Measurements from ENCODE around the gene ZFHX2.
"Not testable (repeated sequence)": the region's sequence is repeated elsewhere in the genome, so short reads cannot be mapped to it uniquely, and the experiment has no call there.

Gene ZFHX2

DNA sequence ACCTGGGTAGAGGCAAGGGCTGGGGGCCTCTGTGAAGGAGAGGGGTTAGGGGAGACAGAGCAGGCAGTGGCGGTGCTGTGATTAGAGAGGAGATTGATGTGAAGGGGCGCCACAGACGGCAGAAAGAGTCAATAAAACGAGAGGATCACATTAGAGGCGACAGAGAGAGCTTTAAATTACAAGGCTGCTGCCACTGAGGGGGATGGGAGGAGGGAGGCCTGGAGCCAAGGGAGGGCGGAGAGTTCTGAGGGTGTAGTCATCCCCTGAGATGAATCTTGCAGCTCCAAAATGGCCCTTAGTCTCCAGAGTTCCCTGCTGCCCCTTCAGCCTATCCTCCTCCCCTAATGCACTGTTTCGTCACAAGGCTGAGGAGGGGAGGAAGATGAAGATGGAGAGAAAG lies 12.8 kb downstream of the ZFHX2 start:
- DNase-seq, result no peak

DNA sequence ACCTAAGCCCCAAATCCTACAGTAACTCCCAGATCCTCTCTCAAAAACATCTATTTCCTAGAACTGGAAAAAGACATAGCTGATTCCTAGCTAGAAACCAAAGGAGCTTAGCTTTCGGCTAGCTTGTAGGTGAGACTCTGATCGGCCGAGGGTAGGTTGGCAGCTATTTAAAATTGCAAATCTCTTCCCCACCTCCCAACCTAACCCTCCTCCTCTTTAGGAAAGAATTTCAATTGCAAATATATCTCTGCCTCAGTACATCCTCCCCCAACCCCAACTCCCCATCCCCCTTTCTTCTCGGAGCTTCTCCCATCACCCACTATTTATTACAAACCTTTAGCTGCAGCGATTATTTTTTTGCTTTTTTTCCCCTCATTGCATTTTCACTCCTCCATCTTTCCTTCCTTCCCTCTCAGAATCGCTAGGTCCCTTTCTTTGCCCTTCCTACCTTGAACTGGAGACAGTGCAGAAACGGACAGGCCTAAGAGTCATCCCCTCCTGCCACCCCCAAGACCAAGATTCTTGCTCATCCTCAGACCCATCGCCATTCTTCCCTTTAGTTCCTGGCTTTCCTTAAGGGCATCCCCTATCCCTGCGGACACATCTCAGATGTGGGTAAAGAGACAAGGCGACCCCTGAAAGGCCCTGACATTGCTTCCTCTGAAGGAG lies 13.4 kb downstream of the ZFHX2 start:
- DNase-seq, result no peak

DNA sequence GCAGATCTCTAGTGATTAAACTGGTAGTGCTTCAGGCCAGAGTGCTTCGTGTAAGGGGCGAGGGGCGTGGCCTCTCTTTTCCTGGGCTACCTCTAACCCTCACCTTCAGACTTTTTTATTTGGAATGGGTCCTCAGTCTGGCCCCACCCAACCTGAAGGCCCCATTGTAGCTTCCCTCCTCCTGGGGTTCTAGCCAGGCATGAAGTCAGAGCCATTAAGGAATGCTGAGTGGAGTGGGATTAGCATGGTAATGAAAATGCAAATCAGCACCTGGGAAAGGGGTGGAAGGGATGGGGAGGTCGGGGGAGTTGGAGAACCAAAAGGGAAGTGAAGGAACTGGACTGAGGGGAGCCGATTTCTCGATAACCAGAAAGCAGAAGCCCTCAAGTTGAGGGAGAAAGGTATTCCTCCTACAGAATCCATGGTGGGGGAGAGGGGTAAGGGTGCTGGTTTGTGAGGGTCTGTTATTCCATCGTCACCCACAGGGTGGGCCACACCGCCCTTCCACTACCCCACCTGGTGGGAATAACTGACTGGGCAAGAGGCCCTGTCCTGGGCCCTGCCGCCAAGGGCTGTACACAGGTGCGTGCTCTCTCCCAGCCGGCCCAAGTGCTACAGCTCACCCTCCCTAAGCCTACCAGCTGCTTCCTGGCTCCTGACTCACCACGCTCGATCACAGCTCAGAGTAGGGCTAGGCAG lies 14.1 kb downstream of the ZFHX2 start:
- DNase-seq, result no peak

DNA sequence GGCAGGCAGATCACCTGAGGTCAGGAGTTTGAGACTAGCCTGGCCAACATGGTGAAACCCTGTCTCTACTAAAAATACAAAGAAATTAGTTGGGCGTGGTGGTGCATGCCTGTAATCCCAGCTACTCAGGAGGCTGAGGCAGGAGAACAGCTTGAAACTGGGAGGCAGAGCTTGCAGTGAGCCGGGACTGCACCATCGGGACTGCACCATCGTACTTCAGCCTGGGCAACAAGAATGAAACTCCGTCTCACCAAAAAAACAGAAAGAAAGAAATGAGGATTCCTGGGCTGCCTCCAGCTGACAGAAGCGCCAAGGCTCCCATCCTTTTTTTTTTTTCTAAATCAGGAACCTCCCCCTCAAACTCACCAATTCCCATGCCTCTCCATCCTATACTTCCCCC lies 14.7 kb downstream of the ZFHX2 start:
- DNase-seq, result not testable (repeated sequence)

DNA sequence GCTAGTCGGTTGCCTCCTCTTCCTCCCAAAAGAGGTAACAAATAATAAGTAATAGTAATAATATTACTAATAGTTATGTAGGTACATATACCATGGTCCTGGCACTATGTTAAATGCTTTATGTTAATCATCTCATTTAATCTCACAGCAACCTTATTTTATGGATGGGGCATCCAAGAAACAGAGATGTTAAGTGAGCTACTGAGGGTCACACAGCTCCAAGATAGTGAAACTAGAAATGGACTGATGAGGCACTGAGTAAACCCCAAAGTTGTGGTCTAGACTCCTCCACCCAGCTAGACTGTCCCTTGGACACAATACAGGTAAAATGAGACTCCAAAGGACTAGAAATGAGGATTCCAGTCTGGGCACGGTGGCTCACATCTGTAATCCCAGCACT lies 15.1 kb downstream of the ZFHX2 start:
- no peak for DNase-seq

DNA sequence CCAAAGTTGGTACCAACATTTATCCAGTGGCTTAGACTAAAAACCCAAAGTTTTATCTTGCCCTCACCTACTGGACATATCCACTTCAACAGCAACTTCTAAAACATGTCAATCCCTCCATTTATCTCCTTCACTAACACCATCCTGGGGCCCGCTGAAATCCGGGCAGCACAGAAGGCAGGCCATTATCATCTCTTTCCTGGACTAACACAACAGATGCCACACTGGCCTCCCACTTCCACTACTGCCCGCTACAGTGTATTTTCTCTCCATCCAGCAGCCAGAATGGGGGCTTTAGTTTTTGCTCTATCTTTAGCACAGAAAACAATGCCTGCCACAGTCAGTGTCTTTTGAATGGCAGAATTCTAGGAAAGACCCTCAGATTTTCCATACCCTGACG lies 15.6 kb downstream of the ZFHX2 start:
- no peak for DNase-seq

DNA sequence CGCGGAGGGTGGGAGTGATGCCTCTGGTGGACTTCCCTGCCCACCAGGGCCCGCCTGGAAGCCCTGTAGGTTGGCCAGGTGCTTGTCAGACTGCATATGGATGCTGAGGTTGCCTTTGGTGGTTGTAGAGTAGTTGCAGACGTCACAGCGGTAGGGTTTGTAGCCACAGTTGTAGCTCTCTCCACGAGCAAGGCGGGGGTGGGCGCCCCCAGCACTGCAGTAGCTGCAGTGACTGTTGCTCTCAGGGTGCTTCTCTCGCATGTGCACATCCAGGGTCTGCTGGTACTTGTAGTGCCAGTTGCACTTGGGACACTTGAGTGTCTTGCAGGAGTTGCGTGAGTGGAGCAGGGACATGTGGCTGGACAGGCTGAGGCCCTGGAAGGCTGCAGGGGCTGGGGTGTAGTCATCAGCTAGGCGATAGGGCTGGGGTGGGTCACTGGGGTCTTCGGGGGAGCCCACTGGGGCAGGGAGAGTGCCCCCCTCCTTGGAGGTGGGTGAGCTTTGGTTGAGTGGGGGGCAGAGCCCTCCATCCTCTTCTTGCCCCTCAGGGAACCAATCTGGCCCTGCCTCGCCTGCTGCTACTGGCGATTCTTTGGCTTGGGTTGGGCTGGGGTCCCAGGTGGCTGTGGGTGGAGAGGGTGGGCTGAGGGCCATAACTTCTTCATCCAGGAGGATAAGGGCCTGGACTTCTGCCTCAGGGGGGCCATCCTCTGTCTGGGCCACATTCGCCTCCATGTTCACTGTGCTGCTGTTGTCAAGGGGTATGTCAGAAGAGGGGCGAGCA lies 17.7 kb downstream of the ZFHX2 start:
- no peak for DNase-seq

DNA sequence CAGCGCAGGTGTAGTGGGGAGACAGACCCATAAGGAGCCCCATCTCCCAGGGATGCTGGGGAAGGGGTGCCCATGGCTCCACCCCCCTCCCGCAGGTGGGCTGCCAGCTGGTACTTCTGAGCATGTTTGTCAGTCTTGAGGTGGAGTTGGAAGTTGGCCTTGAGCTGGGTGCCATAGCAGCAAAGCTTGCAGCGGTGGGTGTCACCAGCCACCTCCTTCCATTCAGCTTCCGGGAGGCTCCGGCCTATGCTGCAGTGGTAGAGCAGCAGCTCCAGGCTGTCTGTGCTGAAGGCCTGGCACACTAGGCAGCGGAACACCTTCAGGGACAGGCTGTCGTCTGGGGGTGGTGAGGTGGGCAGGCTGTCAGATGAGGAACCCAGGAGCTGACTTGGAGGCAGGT lies 18.9 kb downstream of the ZFHX2 start:
- DNase-seq, result no peak

DNA sequence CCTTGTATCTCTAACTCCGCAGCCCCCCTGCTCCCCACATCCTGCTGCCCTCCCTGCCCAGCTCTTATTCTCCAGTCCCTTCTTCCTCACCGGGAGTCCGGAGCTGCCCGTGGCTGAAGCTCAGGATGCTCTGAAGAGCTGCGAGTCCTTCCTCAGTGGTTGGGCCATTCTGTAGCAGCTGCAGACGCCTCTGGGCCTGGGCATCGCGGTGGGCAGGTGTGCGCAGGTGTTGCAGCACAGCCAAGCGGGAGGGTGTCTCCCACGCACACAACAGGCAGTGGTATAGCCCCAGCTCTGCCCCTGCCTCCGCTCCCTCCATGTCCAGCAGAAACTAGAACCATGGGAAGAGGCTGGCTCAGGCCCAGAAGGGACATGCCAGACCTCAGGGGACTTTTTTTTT lies 20.2 kb downstream of the ZFHX2 start:
- DNase-seq, result no peak

DNA sequence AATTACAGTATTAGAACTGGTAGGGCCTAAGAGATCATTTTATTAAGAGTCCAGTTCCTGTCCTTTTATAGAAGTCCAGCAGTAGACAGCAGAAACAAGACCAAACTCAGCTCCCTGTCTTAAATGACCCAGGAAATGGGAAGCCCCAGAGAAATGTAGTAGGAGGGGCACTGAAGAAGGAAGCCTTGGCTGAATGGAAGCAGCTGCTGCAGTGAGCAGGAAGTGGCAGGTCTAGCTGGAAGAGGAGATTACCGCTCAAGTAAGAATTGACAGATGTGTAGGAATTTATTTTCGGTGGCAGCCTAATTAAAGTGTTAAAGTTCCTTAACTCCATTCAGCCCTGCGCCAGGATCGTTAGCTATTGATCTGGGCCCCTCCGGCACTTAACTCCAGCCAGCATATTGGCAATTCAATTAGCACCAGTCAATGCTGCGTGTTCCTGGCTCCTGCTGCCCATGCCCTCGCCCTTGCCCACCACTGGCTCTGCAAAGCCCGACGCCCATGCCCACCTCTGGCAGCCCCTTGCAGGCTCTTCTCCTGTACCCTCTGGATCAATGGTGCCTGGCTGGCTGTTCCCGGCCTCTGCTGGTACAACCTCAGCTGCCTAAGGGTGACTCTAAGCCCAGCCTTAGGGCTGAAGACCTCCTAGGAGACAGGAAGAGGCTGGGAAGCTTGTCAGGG lies 21.1 kb downstream of the ZFHX2 start:
- no peak for DNase-seq

DNA sequence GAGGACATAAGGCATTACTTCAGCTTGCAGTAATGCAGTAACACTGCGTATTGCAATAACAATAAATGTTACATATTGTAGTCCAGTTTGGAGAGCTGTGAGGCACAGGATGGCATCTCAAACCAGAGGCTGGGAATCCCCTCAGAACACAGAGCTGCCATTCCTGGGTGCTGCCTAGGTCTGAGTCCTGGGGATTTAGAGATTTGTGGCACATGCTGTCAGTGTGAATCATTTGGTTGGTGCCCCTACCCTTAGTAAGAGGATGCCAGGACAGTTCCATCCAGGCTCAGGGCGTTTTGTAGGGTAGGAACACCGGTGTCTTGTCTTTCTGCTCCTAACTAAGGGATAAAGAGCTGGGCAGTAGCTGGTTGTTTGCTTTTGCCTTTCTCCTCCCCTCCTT lies 22.5 kb downstream of the ZFHX2 start:
- DNase-seq, result no peak

DNA sequence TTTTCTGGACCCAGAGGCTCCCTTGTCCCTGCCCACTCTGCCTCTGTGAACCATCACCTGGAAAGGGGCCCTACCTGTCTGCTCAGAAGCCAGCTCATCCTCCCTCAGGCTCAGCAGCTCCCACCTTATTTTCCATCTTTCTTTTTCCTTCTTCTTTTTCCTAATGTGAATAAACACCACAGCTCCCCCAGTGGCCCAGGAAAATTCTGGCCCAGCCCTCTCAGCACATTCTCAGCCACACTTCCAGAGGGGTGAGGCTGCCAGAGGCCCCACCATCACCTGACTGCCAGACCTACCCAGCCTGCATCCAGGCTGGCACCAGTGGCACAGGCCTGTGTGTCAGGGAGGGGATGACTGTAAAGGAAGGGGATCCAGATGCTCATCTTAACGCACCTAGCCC lies 23.0 kb downstream of the ZFHX2 start:
- no peak for DNase-seq

DNA sequence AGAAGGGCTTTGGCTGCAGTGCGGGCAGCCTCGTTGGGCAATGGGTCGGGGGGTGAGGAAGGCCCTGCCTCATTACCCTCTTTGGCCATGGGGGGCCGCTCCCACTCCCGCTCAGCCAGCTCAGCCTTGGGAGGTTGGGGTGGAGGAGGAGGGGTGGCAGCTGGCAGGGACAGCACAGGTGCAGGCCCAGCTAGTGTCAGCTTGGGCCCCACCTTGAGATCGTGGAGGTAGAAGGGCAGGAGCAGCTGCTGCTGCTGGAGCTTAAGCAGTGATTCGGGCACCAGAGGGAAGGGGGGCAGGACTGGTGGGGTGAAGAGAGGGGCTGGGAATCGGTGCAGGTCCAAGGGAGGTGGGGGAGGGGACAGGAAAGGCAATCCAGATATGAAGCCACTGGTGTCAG lies 26.0 kb downstream of the ZFHX2 start:
- no peak for DNase-seq

DNA sequence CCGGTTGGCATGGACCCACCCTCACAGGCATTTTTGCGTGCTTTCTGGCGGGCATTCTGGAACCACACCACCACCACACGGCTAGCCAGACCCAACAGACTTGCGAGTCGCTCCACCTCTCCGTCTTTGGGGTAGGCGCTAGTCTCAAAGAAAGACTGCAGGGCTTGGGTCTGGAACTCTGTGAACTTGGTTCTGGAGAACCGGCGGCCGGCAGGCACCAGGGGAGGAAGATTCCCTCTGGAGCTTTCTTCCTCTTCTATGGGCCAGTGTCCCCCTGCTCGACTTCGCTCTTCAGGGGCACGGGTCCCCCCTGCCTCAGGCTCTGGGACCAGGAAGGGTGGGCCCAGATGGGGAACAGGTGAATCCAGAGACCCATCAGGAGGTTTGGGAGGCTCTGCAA lies 26.6 kb downstream of the ZFHX2 start:
- DNase-seq, result no peak

DNA sequence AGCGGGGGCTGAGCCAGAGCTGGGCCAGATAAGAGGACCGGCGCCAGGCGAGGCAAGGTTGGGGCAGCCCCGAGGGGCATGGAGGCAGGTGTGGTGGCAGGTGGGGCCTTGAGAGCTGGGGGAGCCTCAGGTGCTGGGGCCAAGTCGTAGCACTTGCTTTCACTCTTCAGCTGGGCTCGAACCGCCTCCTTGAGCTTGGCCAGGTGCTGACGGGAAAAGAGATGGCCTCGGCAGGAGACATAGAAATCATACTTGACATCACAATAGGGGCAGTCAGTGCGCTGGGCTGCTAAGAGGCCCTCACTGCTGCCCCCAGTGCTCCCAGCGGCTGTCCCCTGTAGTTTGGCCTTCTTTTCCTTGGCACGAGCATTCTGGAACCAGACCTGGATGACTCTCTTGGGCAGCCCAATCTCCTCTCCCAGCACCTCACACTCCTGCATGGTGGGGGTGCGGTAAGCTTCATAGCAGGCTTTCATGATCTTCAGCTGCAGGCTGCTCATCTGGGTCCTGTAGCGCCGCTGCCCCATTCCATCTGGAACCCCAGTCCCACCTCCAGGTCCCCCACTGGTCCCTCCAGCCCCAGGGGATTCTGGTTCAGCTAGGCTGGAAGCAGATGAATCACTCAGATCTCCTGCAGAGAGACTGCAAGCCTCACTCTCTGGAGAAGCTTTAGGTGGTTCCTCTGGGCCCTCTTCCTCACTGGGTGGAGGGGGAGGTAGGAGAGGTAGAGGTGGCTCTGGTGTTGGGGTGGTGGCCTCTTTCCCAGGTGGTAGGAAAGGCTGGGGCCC lies 28.1 kb downstream of the ZFHX2 start:
- no peak for DNase-seq

DNA sequence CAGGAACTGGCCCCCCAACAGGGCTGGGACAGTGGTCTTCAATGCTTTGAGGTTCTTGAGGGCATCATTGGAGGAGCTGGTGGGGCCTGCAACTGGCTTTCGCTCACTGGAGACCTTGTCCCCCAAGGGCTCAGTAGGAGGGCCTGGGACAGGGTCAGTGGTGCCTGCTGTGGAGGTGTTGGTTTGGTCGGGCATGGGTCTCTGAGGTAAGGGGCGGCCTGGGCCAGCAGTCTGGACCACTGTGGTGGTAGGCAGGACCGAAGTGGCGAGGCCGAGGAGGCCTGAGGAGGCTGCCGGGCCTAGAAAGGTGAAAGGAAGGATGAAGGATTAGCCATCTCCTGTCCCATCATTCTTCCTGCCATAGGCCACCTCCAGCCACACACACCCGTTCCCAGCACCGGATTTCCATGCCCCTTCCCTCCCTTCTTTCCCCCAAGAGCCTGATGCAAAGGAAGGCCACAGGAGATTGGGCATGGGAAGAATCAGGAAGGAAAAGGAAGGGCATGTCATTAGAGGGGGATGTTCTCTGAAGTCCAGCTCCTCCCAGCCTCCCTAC lies 28.8 kb downstream of the ZFHX2 start:
- no peak for DNase-seq

DNA sequence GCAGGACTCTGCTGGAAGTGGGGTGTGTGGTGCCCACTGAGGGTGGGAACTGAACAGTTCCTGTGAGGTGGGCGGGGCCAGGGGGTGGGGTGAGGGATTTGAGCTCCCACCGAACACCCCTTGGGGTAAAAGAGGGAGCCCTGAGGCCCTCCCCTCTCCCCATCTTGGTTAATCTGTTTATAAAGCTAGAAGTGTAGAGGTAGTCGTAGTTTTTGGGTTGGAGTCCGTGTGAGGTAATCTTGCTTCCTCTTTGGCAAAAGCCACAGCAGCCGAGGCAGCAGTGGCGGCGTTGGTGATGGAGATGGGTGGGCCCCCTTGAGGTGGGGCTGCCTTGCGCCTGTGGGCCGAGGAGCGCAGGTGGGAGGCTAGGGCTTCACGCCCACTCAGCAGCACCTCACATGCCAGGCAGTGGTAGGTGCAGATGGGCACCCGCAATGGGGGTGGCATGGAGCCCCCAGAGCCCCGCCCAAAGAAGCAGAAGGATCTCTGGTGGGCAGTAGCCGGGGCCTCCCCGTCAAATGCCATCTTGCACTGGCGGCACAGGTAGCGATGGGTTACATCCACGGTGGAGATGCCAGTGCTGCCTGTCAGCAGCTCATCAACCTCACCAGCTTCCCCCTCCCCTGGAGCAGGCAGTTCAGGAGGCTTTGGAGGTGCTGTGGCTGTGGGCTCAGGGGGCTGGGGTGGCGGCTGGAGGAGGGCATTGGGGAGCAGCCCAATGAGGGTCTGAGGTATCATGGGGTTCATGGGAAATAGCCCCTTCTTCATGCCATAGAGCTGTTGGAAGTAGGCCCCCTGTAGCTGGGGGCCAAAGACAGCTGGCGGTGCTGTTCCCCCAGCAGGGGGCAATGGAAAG lies 29.6 kb downstream of the ZFHX2 start:
- no peak for DNase-seq

DNA sequence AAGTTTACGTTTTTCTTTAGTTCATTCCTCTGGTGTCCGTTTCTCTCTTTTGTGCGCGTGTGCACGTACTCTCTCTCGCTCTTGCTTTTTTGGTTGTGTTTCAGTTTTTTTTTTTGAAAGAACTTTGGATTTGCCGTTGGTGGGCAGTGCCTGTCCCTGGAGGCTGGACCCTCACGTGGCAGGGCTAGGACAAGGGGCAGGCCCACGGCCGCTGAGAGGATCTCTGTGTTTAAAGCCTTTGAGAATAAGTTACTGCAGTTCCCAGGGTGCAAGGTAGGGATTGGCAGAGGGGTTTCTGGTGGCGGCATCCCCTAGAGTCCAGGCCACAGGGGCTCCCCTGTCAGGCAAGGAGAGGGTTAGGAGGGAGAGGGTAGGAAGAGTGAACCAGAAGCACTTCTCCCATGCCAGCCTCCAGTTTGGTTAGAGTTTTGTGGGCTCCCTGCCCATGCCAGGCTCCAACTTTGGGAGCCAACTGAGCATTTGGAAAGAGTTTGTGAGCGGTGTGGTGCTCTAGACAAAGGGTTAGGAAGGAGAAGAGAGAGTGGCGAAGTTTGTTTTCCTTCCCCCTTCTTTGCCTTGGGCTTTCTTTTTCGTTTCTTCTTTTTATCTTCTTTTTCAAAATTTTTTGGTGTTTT lies 30.5 kb downstream of the ZFHX2 start:
- no peak for DNase-seq

DNA sequence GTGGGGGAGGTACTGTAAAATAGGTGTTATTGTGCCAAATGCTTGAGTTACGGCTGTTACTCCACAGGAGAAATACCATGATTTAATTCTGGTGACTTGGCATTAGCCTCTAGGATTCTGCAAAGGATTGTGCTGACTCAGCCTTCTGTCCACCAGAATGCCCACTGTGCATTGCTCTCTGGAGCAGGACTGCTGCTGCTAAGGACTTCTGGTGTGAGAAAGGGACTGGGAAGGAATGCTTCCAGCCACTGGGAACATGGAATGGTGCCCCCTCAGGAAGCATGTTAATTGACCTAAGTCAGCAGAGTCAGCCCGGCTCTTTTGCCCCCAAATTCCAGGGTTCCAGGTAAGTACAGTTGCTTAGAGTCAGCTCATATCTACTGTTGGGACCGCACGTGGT lies 32.9 kb downstream of the ZFHX2 start:
- DNase-seq, result no peak

DNA sequence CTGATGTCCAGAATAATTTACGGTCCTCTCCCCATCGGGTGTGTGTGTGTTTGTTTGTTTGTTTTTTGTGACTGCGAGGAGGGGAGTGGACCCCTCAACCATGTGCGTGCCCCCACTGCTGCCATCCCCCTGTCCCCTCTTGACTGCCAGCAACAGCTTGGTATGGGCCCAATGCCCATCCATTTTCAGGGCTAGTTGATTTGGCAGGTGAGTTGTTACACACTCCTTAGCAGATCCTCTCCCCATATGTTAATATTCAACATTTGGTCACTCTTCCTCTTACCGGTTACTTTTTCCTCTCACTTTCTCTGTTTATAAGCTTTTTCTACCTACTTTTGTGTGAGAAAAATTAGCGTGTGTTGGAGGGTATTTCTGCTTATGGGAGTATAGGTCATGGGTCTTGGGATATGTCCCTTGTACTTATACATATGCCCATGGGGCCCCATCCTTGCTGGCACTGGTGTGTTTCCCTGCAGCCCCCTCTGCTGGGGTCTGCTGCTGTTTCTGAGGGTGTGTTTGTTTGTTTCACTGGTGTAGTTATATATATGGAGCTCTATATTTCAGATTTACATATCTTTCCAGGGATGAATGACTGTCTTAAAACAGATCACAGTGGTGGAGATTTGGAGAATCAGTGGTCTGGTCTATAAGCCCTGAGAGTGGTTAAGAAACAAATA lies 33.8 kb downstream of the ZFHX2 start:
- no peak for DNase-seq

DNA sequence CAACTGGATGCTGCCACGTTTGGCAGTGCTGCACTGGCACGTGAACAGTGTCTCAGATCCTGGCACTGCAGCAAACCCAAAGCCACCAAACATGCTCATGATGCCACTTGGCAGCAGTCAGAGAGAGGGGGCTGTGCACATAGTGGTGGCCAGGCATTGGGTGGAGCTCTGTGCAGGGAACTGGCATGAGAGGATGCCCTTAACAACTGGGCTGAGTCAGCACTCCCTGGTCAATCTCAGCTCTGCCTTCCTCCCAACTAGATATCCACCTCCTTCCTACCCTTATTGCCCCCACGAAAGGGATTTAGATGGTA lies 37.0 kb downstream of the ZFHX2 start:
- no peak for DNase-seq
